A673 (cell line): Measurements from ENCODE around the gene SOX14. TPM values are rescaled to one million over a fixed set of nuclear protein-coding genes. Genes with fewer than 3 reads are reported as not detected.

Experiments used
- BruUV-seq: library from RNA; stranded (reverse); fragments of 400-500 nt; replicated peaks from 2 replicates; lab custom pipeline; 2021; lab: Mats Ljungman, UMichigan
- CTCF ChIA-PET: fragments of 300-600 bp; sonication (Branson Sonifier 250); formaldehyde crosslinking; loops from one replicate; lab custom pipeline; 2022; ENCODE audit warnings: antibody characterized with exemption; lab: Charles Lee
- POLR2A ChIA-PET: fragments of 300-600 bp; sonication (Branson Sonifier 250); formaldehyde crosslinking; loops from one replicate; lab custom pipeline; 2022; ENCODE audit warnings: antibody characterized with exemption; ENCODE audit not compliant: low non-redundant PET; lab: Charles Lee
- DNase-seq: peaks from one replicate; pipeline ENCODE4 v3.0.0-alpha.2; 2015; ENCODE audit warnings: low spot score
- H3K27ac ChIP-seq: fragments of 200-600 bp; sonication (generic); 2 replicates; pipeline ENCODE4 v1.5.1; 2016; ENCODE audit warnings: mixed run types, low read depth, mild to moderate bottlenecking, mixed read lengths, antibody characterized with exemption, low read length; ENCODE audit not compliant: poor library complexity, severe bottlenecking
- H3K27me3 ChIP-seq: fragments of 200-600 bp; sonication (generic); replicated peaks from 2 replicates; pipeline ENCODE4 v1.6.1; 2017; ENCODE audit warnings: mixed run types, low read depth, mild to moderate bottlenecking, mixed read lengths, antibody characterized with exemption, low read length; ENCODE audit not compliant: insufficient read depth, poor library complexity
- H3K36me3 ChIP-seq: fragments of 200-600 bp; sonication (generic); 2 replicates; pipeline ENCODE4 v1.6.1; 2016; ENCODE audit warnings: mixed run types, mild to moderate bottlenecking, mixed read lengths, antibody characterized with exemption, low read length; ENCODE audit not compliant: insufficient read depth, poor library complexity, severe bottlenecking
- H3K4me1 ChIP-seq: fragments of 200-600 bp; sonication (generic); 2 replicates; pipeline ENCODE4 v1.6.1; 2017; ENCODE audit warnings: mixed run types, mild to moderate bottlenecking, mixed read lengths, antibody characterized with exemption, low read length; ENCODE audit not compliant: insufficient read depth, poor library complexity, severe bottlenecking
- H3K4me3 ChIP-seq: fragments of 200-600 bp; sonication (generic); 2 replicates; pipeline ENCODE4 v1.5.1; 2016; ENCODE audit warnings: low read depth, mixed run types, mild to moderate bottlenecking, mixed read lengths, low read length; ENCODE audit not compliant: poor library complexity, severe bottlenecking
- H3K9me3 ChIP-seq: fragments of 200-600 bp; sonication (generic); 2 replicates; pipeline ENCODE4 v1.6.1; 2016; ENCODE audit warnings: mixed run types, low read depth, mild to moderate bottlenecking, mixed read lengths, antibody characterized with exemption, low read length; ENCODE audit not compliant: poor library complexity, severe bottlenecking
- EZH2 ChIP-seq: fragments of 200-600 bp; sonication (generic); IDR thresholded peaks from 2 replicates; pipeline ENCODE4 v1.6.1; 2017; ENCODE audit warnings: borderline replicate concordance, low read depth, mild to moderate bottlenecking, mixed read lengths, antibody characterized with exemption, low read length; ENCODE audit not compliant: poor library complexity, severe bottlenecking
- intact Hi-C: fragments of 100-400 bp; cut with micrococcal nuclease; formaldehyde crosslinking; loops from one replicate; pipeline ENCODE4 v1.10.0; 2022; ENCODE audit not compliant: unreplicated experiment
- total RNA-seq: library from RNA; stranded (reverse); gene quantifications from 2 replicates; pipeline ENCODE4 v1.2.3, GENCODE V29; 2021
- TF ChIP-seq, protein P1 (sequence below): fragments of 300-800, 200-600 bp; sonication (generic); conservative IDR thresholded peaks from 2 replicates; pipeline ENCODE4 v1.5.1; 2017; ENCODE audit warnings: low read depth, mild to moderate bottlenecking, antibody characterized with exemption, low read length, moderate library complexity, mixed read lengths

The SOX14 gene
- total RNA-seq, 1 experiment from 2014 or later = not detected

- POLR2A ChIA-PET = no interaction called here
- BruUV-seq = no TSS peak
Observed at GRCh38 chr3:137768361-137769321, 4.5 kb downstream of the SOX14 start.

GRCh38 chr3:137769322-137770065 lies 5.4 kb downstream of the SOX14 start:
- no TSS peak for BruUV-seq
- ChIA-PET POLR2A (no interaction called here), CTCF (no interaction called here)
- Histone ChIP-seq H3K9me3 (no peaks in the 10 kb centered on the region), H3K27me3 (peaks cover 100% of the 10 kb centered on the region), H3K4me3 (no peak overlapping the region), H3K4me1 (peaks cover 4% of the 10 kb centered on the region), H3K27ac (no peak overlapping the region), H3K36me3 (no peaks in the 10 kb centered on the region)
- DNase-seq = no peak
- intact Hi-C loops = loop anchor here (10.0 kb wide), 1 partner anchor 665 kb away; no protein-coding TSS in a partner anchor
- TF ChIP-seq, protein P1, sequence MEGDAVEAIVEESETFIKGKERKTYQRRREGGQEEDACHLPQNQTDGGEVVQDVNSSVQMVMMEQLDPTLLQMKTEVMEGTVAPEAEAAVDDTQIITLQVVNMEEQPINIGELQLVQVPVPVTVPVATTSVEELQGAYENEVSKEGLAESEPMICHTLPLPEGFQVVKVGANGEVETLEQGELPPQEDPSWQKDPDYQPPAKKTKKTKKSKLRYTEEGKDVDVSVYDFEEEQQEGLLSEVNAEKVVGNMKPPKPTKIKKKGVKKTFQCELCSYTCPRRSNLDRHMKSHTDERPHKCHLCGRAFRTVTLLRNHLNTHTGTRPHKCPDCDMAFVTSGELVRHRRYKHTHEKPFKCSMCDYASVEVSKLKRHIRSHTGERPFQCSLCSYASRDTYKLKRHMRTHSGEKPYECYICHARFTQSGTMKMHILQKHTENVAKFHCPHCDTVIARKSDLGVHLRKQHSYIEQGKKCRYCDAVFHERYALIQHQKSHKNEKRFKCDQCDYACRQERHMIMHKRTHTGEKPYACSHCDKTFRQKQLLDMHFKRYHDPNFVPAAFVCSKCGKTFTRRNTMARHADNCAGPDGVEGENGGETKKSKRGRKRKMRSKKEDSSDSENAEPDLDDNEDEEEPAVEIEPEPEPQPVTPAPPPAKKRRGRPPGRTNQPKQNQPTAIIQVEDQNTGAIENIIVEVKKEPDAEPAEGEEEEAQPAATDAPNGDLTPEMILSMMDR = no peak
- no peak for TF ChIP-seq EZH2

More at GRCh38 chr3:137768361-137769321, 4.5 kb downstream of the SOX14 start:
- peak; percentile 99 for TF ChIP-seq EZH2
- TF ChIP-seq, protein P1 = no peak
- H3K27me3 ChIP-seq = peaks cover 100% of the 10 kb centered on the region
- H3K36me3 ChIP-seq = no peaks in the 10 kb centered on the region
- no peak for DNase-seq
- no peak overlapping the region for H3K4me3 ChIP-seq
- H3K9me3 ChIP-seq = no peaks in the 10 kb centered on the region
- no peak overlapping the region for H3K27ac ChIP-seq
- peaks cover 4% of the 10 kb centered on the region for H3K4me1 ChIP-seq
- CTCF ChIA-PET = no interaction called here
- intact Hi-C loops = loop anchor here (10.0 kb wide), 1 partner anchor 664 kb away; no protein-coding TSS in a partner anchor

DNA sequence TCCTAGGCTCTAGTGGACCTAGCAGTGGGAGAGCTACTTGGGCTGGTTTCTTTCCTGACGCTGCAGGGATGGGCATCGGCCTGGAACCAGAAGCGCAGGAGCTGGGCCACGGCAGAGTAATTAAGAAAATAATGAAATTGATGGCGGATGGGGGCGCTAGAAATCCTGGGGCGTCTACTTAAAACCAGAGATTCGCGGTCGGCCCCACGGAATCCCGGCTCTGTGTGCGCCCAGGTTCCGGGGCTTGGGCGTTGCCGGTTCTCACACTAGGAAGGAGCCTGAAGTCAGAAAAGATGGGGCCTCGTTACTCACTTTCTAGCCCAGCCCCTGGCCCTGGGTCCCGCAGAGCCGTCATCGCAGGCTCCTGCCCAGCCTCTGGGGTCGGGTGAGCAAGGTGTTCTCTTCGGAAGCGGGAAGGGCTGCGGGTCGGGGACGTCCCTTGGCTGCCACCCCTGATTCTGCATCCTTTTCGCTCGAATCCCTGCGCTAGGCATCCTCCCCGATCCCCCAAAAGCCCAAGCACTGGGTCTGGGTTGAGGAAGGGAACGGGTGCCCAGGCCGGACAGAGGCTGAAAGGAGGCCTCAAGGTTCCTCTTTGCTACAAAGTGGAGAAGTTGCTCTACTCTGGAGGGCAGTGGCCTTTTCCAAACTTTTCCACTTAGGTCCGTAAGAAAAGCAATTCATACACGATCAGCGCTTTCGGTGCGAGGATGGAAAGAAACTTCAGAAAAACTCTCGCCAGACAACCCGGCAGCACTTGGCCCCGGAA lies 6.1 kb downstream of the SOX14 start:
- intact Hi-C loops = no loop called here
- no peak overlapping the region for H3K27ac ChIP-seq
- H3K4me1 ChIP-seq = peaks cover 4% of the 10 kb centered on the region
- ChIA-PET POLR2A (no interaction called here), CTCF (no interaction called here)
- H3K27me3 ChIP-seq = peaks cover 100% of the 10 kb centered on the region
- H3K36me3 ChIP-seq = no peaks in the 10 kb centered on the region
- no TSS peak for BruUV-seq
- no peaks in the 10 kb centered on the region for H3K9me3 ChIP-seq
- no peak for DNase-seq
- TF ChIP-seq, protein P1 = no peak
- TF ChIP-seq EZH2 = no peak
- no peak overlapping the region for H3K4me3 ChIP-seq
